Measurements from ENCODE around the gene PRKCE.

PRKCE gene

GRCh38 chr2:45683292-45683691, 31.8 kb downstream of the PRKCE start:
- no peak overlapping the region for H3K4me3 ChIP-seq (ENCODE audit: low read depth, low read length)
- TF ChIP-seq CTCF (IDR thresholded peaks at IDR 0.05; ENCODE audit: low read depth, low read length, missing control alignments): no peak
- DNase-seq (ENCODE audit: low read depth): no peak

- TF ChIP-seq CTCF (IDR thresholded peaks at IDR 0.05; ENCODE audit: low read depth, low read length, missing control alignments): no peak
- DNase-seq (ENCODE audit: low read depth): no peak
- H3K4me3 ChIP-seq (ENCODE audit: low read depth, low read length): no peak overlapping the region
Observed at GRCh38 chr2:45684756-45685155, 33.3 kb downstream of the PRKCE start.

- DNase-seq (ENCODE audit: low read depth): no peak
- H3K4me3 ChIP-seq (ENCODE audit: low read depth, low read length): no peak overlapping the region
- no peak for TF ChIP-seq CTCF (IDR thresholded peaks at IDR 0.05; ENCODE audit: low read depth, low read length, missing control alignments)
Observed at GRCh38 chr2:45685260-45685659, 33.8 kb downstream of the PRKCE start.

GRCh38 chr2:45687964-45688363, 36.5 kb downstream of the PRKCE start:
- TF ChIP-seq CTCF (IDR thresholded peaks at IDR 0.05; ENCODE audit: low read depth, low read length, missing control alignments): no peak
- DNase-seq (ENCODE audit: low read depth): no peak
- H3K4me3 ChIP-seq (ENCODE audit: low read depth, low read length): no peak overlapping the region

- TF ChIP-seq CTCF (IDR thresholded peaks at IDR 0.05; ENCODE audit: low read depth, low read length, missing control alignments): no peak
- no peak overlapping the region for H3K4me3 ChIP-seq (ENCODE audit: low read depth, low read length)
- DNase-seq (ENCODE audit: low read depth): no peak
Observed at GRCh38 chr2:45688479-45689298, 37.2 kb downstream of the PRKCE start.

- no peak for DNase-seq (ENCODE audit: low read depth)
- no peak overlapping the region for H3K4me3 ChIP-seq (ENCODE audit: low read depth, low read length)
- no peak for TF ChIP-seq CTCF (IDR thresholded peaks at IDR 0.05; ENCODE audit: low read depth, low read length, missing control alignments)
Observed at GRCh38 chr2:45690231-45690630, 38.8 kb downstream of the PRKCE start.
